Astrocyte of the spinal cord (primary cell): Measurements from ENCODE around the gene IGSF3.
"Not testable (repeated sequence)": the region's sequence is repeated elsewhere in the genome, so short reads cannot be mapped to it uniquely, and the experiment has no call there.

Experiments used
- DNase-seq: peaks from one replicate; pipeline ENCODE4 v3.0.0; 2011; ENCODE audit warnings: low read depth, low spot score
- H3K4me3 ChIP-seq: 2 replicates; pipeline ENCODE4 v1.5.1; 2011; ENCODE audit warnings: low read depth, mild to moderate bottlenecking, low read length, moderate library complexity
- in situ Hi-C: cut with HindIII; loops from 2 replicates; pipeline ENCODE4 v1.10.0; 2017; ENCODE audit warnings: low sequenced_read_pairs
- TF ChIP-seq, protein P1 (sequence below): IDR thresholded peaks from 2 replicates; pipeline ENCODE4 v1.5.1; 2012; ENCODE audit warnings: low read depth, mild to moderate bottlenecking, low read length, inconsistent platforms

IGSF3 gene

DNA sequence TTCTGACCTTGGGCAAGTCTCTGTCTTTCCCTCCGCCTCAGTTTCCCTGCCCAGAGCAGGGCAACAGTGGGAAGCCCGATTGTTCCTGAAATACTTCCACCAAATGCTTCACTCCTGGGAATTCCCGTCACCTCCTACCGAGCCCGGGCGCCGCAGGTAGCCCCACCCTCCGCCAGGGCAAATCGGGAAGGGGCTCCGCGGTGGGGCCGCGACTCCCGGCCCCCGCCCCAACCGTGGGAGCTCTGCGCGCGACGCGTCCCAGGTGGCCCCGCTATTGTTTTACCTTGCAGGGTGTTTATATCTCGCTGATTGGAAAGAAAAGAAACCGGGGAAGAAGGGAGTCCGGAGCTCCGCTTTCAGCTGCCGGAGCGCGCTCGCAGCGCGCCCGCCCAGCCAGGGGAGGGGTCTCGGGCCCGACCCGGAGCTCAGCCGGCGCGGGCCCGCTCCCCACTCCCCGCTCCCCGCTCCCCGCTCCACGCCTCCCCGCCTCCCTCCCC lies 407 bp downstream of the IGSF3 start:
- no peak for DNase-seq
- H3K4me3 ChIP-seq = peak overlapping the region; percentile 45
- TF ChIP-seq, protein P1, sequence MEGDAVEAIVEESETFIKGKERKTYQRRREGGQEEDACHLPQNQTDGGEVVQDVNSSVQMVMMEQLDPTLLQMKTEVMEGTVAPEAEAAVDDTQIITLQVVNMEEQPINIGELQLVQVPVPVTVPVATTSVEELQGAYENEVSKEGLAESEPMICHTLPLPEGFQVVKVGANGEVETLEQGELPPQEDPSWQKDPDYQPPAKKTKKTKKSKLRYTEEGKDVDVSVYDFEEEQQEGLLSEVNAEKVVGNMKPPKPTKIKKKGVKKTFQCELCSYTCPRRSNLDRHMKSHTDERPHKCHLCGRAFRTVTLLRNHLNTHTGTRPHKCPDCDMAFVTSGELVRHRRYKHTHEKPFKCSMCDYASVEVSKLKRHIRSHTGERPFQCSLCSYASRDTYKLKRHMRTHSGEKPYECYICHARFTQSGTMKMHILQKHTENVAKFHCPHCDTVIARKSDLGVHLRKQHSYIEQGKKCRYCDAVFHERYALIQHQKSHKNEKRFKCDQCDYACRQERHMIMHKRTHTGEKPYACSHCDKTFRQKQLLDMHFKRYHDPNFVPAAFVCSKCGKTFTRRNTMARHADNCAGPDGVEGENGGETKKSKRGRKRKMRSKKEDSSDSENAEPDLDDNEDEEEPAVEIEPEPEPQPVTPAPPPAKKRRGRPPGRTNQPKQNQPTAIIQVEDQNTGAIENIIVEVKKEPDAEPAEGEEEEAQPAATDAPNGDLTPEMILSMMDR = no peak
- in situ Hi-C loops = no loop called here

DNA sequence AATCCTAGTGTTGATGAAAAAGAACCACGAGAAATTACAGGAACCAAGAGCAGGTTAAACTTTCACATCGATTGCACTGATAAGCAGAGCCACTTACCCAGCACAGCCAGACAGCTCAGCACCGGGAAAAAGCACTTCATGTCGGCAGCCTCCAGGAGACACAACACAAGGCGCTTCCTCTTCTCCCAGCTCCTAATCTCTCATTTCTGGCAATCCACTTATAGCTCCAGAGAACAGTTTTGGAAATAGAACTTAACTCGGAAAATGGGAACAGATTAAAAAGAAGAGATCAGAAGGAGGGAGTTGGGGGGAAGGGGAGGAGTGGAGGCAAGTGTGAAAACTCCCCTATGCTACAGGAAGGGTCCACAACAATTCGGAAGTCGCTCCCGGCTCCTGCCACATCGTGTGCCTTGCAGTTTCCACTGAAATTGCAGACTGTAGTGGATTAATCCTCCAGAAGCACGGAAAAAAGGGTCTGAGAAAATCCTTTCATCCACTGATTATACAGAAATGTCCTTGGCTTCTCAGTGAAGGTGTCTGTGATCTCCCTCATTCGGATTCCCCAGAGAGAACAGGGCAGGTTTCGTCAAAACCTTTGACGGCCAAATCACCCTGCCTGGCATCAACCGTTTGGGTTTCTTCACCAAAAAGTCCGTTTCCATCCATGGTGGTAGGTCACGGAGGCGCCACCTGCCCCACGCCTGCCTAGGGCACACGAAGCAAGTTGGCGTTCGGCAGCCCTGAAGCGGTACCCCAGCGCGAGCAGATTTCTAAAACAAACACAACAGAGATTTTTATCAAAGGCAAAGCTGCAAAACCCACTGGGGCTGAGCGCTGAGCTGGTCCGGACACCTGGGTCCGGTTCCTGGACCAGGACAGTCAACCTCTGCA lies 1.1 kb downstream of the IGSF3 start:
- no peak for DNase-seq
- TF ChIP-seq, protein P1 = no peak
- peak overlapping the region; percentile 45 for H3K4me3 ChIP-seq
- in situ Hi-C loops = no loop called here

DNA sequence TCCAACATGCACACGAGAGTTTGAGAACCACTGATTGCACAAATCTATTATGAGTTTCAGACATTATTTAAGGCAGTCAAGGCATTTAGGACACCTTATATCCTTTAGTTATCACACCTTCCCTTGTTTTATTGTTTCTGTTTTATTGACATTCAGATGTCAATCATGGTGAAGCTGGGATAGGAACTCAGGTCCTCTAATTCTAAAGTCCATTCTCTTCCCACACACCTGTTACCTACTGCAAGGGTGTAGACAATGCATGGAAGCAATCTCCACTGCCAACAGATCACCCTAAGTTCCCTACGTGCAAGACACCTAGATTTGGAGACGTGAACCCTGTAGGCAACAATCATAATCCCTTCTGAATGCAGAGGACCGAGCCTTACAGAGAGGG lies 2.6 kb downstream of the IGSF3 start:
- TF ChIP-seq, protein P1 = no peak
- H3K4me3 ChIP-seq = no peak overlapping the region
- in situ Hi-C loops = no loop called here
- DNase-seq = no peak

DNA sequence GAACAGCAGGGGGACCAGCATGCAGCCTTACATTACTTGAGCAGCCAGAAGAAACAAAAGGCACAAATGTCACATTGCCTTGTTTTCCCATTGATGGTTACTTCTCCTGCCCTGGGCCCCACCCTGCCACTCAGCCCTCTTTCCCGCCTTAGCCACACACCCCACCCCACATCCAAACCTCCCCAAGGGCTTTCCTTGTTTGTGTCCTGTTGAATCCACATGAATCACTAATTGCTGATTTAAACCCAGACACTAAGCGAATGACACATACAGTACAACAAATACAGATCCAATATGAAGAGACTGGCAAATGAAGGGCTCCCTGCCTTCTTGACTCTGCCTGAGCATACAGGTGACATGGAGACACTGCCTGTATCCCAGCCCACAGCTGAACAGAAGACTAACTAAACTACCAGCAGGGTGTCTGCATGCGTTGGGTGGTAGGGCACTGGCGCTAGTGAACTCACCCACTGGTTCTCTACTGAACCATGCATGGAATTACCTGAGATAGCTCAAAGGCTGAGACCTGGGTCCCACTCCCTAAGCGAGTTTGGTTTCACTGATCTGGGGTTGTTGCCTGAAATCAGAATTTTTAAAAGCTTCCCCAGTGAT lies 3.1 kb downstream of the IGSF3 start:
- no peak for DNase-seq
- in situ Hi-C loops = no loop called here

DNA sequence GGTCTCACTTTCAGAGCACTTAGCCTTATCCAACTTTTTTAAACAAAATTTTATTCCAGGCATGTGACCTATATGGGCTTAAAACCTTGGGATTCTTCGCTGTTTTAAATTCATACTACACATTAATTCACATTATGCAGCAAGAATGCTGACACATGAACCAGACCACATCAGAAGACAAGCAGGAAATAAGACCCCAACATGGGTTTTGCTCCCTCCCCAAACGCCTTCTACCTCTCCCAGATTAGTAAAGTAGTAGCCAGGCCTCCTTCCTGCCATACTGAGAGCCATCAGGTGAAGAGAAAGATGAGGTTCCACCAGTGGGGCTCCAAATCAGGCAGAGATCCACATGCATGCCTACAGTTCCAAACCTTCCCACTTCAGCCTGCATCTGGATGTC lies 3.7 kb downstream of the IGSF3 start:
- in situ Hi-C loops = no loop called here
- TF ChIP-seq, protein P1 = no peak
- no peak overlapping the region for H3K4me3 ChIP-seq
- no peak for DNase-seq

More for the DNA sequence above, 3.1 kb downstream of the IGSF3 start:
- H3K4me3 ChIP-seq = no peak overlapping the region
- TF ChIP-seq, protein P1 = no peak

DNA sequence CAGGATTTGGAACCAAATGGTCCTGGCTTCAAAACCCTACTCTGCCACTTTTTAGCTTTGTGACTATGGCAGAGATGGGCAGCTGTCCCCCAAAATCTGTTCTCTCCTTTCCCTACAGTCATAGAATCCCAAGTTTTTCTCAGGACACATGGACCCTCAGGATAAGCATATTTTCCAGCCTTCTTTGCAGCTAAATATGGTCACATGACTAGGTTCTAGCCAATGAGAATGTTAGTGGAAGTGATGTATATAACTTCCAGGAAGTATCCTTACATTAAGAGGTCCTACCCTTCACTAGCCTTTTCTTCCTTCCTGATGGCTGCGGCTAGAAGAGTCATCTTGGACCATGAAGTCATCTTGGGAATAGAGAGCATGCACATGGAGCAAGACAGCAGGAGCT lies 5.9 kb downstream of the IGSF3 start:
- TF ChIP-seq, protein P1 = no peak
- no peak overlapping the region for H3K4me3 ChIP-seq
- in situ Hi-C loops = no loop called here
- no peak for DNase-seq

DNA sequence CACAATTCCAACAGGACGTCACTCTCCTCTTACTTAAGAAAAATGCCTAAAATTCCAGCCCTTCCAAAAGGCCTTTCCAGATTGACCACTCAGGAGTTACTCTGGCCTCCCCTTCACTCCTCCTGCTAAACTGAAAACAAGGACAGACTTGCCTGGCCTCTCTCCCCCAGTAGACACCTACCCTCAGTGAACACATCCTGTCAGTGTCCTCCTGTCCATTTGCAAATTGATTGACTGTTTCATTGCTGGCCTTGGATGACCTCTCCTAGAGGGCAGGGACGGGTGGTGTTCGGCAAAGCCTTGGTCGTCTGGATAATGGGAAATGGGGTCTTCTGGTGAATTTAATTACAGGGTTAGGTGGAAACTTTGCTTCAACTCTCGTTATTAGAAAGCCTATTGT lies 8.9 kb downstream of the IGSF3 start:
- H3K4me3 ChIP-seq, DNase-seq, in situ Hi-C loops: not testable (repeated sequence)

DNA sequence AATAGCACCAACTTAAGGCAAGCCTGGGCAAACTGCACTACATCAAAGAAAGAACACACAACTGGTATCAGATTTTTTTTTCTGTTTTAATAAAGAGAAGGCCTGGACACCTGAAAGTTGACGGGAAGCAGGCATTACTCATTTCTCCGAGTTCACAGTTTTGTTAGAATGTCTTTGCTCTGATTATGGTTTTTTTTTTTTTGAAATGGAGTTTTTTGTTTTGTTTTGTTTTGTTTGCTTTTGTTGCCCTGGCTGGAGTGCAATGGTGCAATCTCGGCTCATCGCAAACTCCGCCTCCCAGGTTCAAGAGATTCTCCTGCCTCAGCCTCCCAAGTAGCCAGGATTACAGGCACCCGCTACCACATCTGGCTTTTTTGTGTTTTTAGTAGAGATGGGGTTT lies 9.7 kb downstream of the IGSF3 start:
- DNase-seq, H3K4me3 ChIP-seq, in situ Hi-C loops: not testable (repeated sequence)
